ENCODE results near the gene MRGPRX4. TPM values are rescaled to one million over a fixed set of nuclear protein-coding genes. Genes with fewer than 3 reads are reported as not detected.

MRGPRX4 gene
- total and polyA plus RNA-seq, 2 of the 4 experiments (the other 2 are of a cell fraction): 0.05 TPM; not detected in 1

GRCh38 chr11:18132341-18132740 lies 40.3 kb upstream of the MRGPRX4 start, which contains the start of gene MRGPRX3:
Gene MRGPRX3, plus strand, starts transcription at chr11:18132571. Its CDS starts 4,632 bp downstream, at chr11:18137203.
- Histone ChIP-seq H2AK5ac (ENCODE audit: low read depth, low read length) (no peak within 1 kb of the TSS), H3K4me3 (ENCODE audit: insufficient read depth, low read depth, low read length) (no peak within 1 kb of the TSS), H3K9ac (ENCODE audit: low read depth, low read length) (no peak within 1 kb of the TSS), H3K79me1 (ENCODE audit: low read depth in 1 of 2, low read length in 2 of 2) (no peaks in the 10 kb centered on the region), H4K20me1 (ENCODE audit: insufficient read depth, low read length) (no peaks in the 10 kb centered on the region), H3K23ac (ENCODE audit: low read depth, low read length) (no peak within 1 kb of the TSS), H3K14ac (replicated peaks; ENCODE audit: low read depth, low read length) (no peak within 1 kb of the TSS), H2BK20ac (ENCODE audit: low read depth, low read length) (no peak within 1 kb of the TSS), H3K4ac (ENCODE audit: low read depth, low read length) (no peak within 1 kb of the TSS), H4K91ac (ENCODE audit: insufficient read depth, low read depth, low read length) (no peak within 1 kb of the TSS), H2BK5ac (ENCODE audit: low read depth, low read length, poor library complexity, severe bottlenecking) (no peak within 1 kb of the TSS), H4K8ac (ENCODE audit: low read depth in 2 of 2, low read length in 2 of 2) (no peak within 1 kb of the TSS), H3K56ac (ENCODE audit: extremely low read depth, insufficient read depth, low read length) (no peak within 1 kb of the TSS), H3K27me3 (ENCODE audit: control insufficient read depth, insufficient read depth, low read length) (no peaks in the 10 kb centered on the region; the same call in 1 of the 2 replicates), H2AK9ac (replicated peaks; ENCODE audit: low read depth, low read length, poor library complexity) (no peak within 1 kb of the TSS), H3K4me1 (ENCODE audit: control insufficient read depth, insufficient read depth, low read length) (no peaks in the 10 kb centered on the region), H3K4me2 (ENCODE audit: low read depth, low read length) (no peak within 1 kb of the TSS), H2BK120ac (ENCODE audit: low read depth, low read length) (no peak within 1 kb of the TSS), H4K5ac (ENCODE audit: low read depth, low read length) (no peak within 1 kb of the TSS), H2AFZ (replicated peaks; ENCODE audit: low read length, poor library complexity) (no peak within 1 kb of the TSS), H3K27ac (ENCODE audit: insufficient read depth, low read length) (no peak within 1 kb of the TSS), H2BK15ac (ENCODE audit: low read depth, low read length) (no peak within 1 kb of the TSS), H3K9me3 (ENCODE audit: control insufficient read depth, insufficient read depth, low read length) (no peaks in the 10 kb centered on the region), H3K18ac (ENCODE audit: low read depth, low read length) (no peak within 1 kb of the TSS), H3K9me1 (ENCODE audit: insufficient read depth, low read length) (no peaks in the 10 kb centered on the region), H3K36me3 (ENCODE audit: control insufficient read depth, insufficient read depth, low read length) (no peaks in the 10 kb centered on the region)
- CTCF ChIA-PET: no interaction called here
- dilution Hi-C loops (cut with HindIII; ENCODE audit: low sequenced_read_pairs, unreplicated experiment): no loop called here
- ATAC-seq (ENCODE audit: low read depth) (no peak), DNase-seq (no peak)
- intact Hi-C loops (cut with micrococcal nuclease): no loop called here
- in situ Hi-C loops (cut with MboI; ENCODE audit: low sequenced_read_pairs): no loop called here
- BruUV-seq (replicated peaks): no TSS peak
- TF ChIP-seq MAZ (IDR thresholded peaks at IDR 0.05; ENCODE audit: borderline replicate concordance, low read depth, low read length) (no peak), CHD1 (IDR thresholded peaks at IDR 0.05; ENCODE audit: low read depth, low read length) (no peak), CTCF (conservative IDR thresholded peaks at IDR 0.05; ENCODE audit: low read depth, low read length) (no peak), RFX5 (IDR thresholded peaks at IDR 0.05; ENCODE audit: low read depth, low read length) (no peak), SMC3 (IDR thresholded peaks at IDR 0.05; ENCODE audit: low read depth, low read length) (no peak), RAD21 (IDR thresholded peaks at IDR 0.05; ENCODE audit: low read length) (no peak), POLR2A (IDR thresholded peaks at IDR 0.05; ENCODE audit: low read depth, low read length) (no peak), CEBPB (IDR thresholded peaks at IDR 0.05; ENCODE audit: low read depth, low read length) (no peak), NFE2L2 (IDR thresholded peaks at IDR 0.05; ENCODE audit: low read depth, low read length) (no peak), USF2 (IDR thresholded peaks at IDR 0.05; ENCODE audit: low read depth, low read length) (no peak), FOS (IDR thresholded peaks at IDR 0.05; ENCODE audit: low read depth, low read length) (no peak), MAFK (IDR thresholded peaks at IDR 0.05; ENCODE audit: low read depth, low read length) (no peak), ELK1 (IDR thresholded peaks at IDR 0.05; ENCODE audit: borderline replicate concordance, low read depth, low read length) (no peak), BHLHE40 (IDR thresholded peaks at IDR 0.05; ENCODE audit: low read depth, low read length) (no peak), MXI1 (IDR thresholded peaks at IDR 0.05; ENCODE audit: borderline replicate concordance, low read depth, low read length) (no peak), RCOR1 (IDR thresholded peaks at IDR 0.05; ENCODE audit: insufficient replicate concordance, low read length) (no peak)
- WGBS, 2 experiments (ENCODE audit: extremely low coverage in 2 of 2, insufficient read length in 1 of 2): no CpG with 5 or more reads among the region's 3 CpGs
- POLR2A ChIA-PET (ENCODE audit: unreplicated experiment): no interaction called here
